NCI-H524 (cell line): ENCODE data around the gene COL23A1.

Source experiments
- DNase-seq, 2 experiments: peaks; one replicate each; lab custom pipeline; 2025; lab: John Stamatoyannopoulos, UW

COL23A1 gene

GRCh38 chr5:178360222-178360925 lies 229.8 kb downstream of the COL23A1 start:
- no peak for DNase-seq

GRCh38 chr5:178359738-178360137 lies 230.5 kb downstream of the COL23A1 start:
- no peak for DNase-seq

DNA sequence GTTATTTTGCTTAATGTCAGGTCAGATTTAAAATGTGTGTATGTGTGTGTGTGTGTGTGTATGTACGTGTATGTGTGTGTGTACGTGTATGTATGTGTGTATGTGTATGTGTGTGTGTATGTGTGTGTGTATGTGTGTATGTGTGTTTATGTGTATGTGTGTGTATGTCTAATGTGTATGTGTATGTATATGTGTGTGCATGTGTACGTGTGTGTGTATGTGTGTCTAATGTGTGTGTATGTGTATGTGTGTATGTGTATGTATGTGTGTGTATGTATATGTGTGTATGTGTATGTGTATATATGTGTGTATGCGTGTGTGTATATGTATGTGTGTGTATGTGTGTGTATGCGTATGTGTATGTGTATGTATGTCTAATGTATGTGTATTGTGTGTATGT lies 232.5 kb downstream of the COL23A1 start:
- no peak for DNase-seq

GRCh38 chr5:178357121-178357521 lies 233.1 kb downstream of the COL23A1 start:
- no peak for DNase-seq

GRCh38 chr5:178356431-178356872 lies 233.7 kb downstream of the COL23A1 start:
- DNase-seq: no peak

DNA sequence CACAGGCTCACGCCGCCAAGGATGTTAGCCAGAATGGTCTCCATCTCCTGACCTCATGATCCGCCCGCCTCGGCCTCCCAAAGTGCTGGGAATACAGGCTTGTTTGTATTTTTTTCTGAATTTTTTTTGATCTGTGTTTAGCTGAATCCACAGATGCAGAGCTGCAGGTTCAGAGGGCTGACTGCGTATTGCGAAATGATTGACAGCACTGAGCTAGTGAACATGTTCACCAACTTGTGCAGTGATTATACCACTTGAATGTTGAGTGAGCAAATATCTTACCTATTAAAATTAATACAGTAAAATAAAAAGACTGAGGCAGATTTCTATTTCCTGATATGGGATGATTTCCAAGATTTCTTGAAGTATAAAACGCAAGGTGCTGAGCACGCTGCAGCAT lies 234.5 kb downstream of the COL23A1 start:
- DNase-seq: no peak

DNA sequence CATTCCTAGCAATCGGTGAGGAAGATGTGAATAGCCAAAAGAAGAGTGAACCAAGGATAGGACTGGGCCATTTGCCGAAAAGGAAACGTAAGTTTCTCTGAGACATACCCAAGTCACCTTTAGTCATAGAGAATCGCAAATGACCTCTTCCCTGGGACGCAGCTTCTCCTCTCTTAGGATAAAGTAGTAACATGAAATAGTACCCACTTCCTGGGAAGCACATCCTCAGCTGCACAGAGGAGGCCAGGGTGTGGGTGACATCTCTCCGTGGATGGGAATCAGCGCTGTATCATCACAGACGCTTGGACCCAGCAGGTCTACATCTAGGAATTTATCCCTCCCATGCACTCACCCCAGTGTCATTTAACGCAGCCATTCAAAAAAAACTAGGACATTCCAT lies 236.7 kb downstream of the COL23A1 start:
- DNase-seq: no peak

- no peak for DNase-seq
Measured at GRCh38 chr5:178352035-178352349, 238.2 kb downstream of the COL23A1 start.

- DNase-seq: no peak
Measured at GRCh38 chr5:178351221-178352034, 238.8 kb downstream of the COL23A1 start.

- DNase-seq: no peak
Measured at GRCh38 chr5:178350361-178351220, 239.6 kb downstream of the COL23A1 start.

DNA sequence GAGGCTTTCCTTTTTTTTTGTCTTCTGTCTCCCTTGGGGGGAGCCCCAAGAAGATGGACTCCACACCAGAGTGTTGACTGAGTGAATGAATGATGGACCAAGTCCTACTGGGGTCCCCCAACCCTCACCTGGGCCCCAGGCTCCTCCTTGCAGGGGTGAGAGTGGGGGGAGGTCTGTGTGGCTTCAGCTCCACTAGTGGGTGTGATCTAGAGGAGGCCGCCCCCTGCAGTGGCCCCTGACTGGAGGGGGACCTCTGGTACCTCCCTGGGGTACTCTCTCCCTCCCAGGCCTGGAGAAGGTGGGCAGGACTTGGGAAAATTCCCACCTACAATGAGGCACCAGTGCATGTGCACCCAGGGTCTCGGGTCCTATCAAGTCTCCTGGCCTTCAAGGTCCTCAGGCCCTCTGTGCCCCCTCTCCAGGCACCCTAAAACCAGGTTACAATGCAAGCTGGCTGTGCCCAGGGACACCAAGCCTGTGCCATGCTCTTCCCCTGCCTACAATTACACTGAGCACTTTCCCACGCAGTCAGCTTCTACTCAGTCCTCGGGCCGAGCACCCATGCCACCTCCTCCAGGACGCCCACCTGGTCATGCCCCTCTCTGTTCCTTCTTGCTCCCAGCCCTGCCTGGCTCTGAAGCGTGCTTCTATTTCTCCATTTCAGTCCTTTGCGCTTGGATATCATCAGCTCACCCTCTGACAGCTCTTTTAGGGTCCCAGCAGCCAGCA lies 240.4 kb downstream of the COL23A1 start:
- DNase-seq: no peak

DNA sequence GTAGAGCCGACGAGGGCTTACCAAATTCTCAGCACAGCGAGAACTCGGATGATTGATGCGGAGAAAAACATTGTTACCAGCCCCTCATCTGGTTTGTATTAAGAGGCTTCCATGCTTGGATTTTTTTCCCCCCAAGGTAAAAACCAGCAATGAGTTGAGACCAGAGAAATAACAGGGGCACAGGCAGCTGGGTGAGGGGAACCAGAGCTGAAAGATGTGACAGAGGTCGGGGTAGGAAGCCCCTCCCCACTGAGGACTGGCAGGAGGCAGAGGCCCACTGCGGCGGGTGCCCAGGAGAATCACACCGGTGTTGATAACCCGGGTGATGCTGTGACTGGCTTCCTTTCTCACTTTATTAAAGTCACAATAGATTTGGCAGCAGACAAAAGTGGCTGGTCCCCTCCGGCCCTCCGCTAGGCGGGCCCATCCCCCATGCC lies 241.1 kb downstream of the COL23A1 start:
- no peak for DNase-seq

DNA sequence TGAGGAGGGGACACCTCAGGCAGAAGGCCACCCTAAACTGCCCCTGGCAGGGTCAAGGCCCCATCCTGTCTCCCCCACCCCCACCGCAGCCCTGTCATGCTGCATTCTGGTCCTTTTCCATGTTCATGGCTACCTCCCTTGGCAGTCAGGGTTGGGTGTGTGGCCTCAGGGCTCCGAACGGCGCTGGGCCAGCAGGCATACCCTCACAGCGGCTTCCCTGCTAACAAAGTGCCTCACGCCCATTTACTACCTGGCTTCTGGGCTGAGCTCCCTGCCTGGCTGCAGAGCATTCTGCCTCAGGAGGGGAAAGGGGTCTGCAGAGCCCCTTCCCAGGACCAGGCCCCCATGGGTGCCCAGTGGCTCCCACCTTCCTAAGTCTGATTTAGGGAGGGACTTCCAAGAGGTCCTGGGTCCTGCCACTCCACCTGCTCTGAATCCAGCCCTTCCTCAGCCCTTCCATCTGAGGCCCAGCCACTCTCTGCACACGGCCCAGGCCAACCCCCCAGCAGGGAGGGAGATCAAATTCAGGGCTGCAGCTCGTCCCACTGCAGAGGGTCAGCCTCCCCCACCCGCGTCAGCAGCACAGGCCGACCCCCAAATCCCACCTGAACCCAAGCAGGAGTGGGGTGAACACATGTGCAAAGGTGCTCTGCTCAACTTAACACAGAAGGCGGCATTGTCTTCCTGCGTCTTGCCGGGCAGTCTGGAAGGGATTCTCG lies 241.7 kb downstream of the COL23A1 start:
- DNase-seq: no peak

- no peak for DNase-seq
Measured at GRCh38 chr5:178347956-178348355, 242.2 kb downstream of the COL23A1 start.

GRCh38 chr5:178346607-178347334 lies 243.4 kb downstream of the COL23A1 start:
- no peak for DNase-seq

DNA sequence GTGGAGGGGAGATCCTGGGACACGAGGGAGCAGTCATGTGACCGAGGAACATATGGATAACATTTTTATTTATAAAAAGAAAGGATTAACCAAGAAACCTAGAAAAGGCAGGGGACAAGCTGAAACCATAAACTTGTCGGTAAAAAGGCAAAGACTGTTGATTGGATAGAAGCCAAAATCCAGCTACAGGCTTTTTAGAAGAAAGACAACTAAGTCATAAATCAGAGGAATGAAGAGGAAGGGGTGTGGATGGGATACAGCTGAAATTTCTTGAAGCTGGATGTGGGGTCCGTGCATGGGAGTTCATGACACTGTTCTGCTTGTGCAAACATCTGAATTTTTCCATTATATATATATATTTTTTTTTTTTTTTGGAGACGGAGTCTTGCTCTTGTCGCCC lies 246.9 kb downstream of the COL23A1 start:
- no peak for DNase-seq

DNA sequence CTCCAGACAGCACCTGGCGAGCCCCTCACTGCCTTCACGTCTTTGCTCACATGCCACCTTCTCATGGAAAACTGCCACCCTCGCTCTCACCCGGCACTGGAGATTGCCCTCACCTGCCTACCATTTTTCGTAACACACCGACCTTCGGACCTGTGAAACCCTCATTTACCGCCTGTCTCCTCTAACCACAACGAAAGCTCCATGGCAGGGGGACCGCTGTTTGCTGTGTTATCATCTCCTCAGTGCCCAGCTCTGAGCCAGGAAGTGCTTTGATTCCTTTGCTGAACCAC lies 248.4 kb downstream of the COL23A1 start:
- DNase-seq: no peak

DNA sequence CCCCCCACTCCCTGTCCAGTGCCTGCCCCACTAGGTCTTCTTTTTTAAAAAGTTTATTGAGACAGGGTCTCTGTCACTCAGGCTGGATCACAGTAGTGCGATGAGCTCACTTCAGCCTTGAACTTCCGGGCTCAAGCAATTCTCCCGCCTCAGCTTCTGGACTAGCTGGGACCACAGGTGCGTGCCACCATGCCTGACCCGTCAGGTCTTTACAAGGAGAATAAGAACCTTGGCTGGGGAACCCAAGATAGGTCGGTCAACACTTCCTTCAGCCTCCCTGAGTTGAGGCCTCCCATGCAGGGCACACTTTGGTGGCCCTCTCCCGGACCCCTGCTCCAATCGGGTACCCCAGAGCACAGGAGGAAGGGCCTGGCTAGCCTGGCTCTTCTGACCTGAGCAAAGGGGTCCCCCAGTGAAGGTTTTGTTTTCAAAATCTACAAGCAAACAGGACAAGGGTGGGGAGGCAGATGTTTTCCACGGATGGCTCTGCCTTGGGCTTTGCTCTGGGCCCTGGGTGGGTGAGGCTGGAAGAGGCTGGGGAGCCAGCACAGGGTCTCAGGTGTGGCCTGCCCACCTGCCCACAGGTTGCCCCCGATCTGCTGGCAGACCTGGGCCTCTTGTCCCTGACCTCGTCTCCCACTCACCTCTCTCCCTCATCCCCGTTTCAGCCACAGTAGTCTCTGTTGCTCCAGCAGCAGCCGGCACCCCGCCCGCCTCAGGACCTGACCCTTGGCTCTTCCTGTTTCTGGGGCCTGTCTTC lies 248.9 kb downstream of the COL23A1 start:
- no peak for DNase-seq

DNA sequence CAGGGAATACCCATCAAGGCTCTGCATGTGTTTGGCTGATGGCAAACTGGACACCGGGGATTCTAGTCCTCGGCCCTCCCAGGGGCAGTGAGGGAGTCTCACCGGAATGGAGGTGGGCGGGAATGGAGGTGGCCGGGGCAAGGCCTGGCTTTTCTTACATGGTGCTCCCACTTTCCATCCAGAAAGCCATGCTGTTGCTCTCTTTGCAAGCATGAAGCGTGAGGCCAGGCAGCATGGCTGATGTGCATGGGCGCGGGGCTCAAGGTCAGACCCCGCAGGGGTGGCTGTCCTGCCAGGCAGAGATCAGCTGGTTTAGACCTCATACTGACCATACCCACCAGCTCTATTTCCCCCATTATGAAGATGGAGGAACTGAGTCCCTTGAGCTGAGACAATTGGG lies 249.6 kb downstream of the COL23A1 start:
- DNase-seq: no peak

GRCh38 chr5:178340187-178340586 lies 250.0 kb downstream of the COL23A1 start:
- no peak for DNase-seq
